Measurements from ENCODE around the gene PIGZ.

- TF ChIP-seq CTCF (IDR thresholded peaks at IDR 0.05) (no peak), EZH2phosphoT487 (IDR thresholded peaks at IDR 0.05) (peak; percentile 86)
Observed at GRCh38 chr3:196969134-196969659, 564 bp upstream of the PIGZ start.
